GM12872 (cell line): ENCODE data around the gene ETNK2.

ENCODE experiments used
- TF ChIP-seq, protein P1 (sequence below): IDR thresholded peaks from 3 replicates; pipeline ENCODE4 v1.5.1; 2011; ENCODE audit warnings: low read depth, mild to moderate bottlenecking, low read length, moderate library complexity; ENCODE audit not compliant: insufficient read depth

ETNK2 gene

GRCh38 chr1:204091787-204092312 lies 60.0 kb downstream of the ETNK2 start:
- TF ChIP-seq, protein P1, sequence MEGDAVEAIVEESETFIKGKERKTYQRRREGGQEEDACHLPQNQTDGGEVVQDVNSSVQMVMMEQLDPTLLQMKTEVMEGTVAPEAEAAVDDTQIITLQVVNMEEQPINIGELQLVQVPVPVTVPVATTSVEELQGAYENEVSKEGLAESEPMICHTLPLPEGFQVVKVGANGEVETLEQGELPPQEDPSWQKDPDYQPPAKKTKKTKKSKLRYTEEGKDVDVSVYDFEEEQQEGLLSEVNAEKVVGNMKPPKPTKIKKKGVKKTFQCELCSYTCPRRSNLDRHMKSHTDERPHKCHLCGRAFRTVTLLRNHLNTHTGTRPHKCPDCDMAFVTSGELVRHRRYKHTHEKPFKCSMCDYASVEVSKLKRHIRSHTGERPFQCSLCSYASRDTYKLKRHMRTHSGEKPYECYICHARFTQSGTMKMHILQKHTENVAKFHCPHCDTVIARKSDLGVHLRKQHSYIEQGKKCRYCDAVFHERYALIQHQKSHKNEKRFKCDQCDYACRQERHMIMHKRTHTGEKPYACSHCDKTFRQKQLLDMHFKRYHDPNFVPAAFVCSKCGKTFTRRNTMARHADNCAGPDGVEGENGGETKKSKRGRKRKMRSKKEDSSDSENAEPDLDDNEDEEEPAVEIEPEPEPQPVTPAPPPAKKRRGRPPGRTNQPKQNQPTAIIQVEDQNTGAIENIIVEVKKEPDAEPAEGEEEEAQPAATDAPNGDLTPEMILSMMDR = no peak

GRCh38 chr1:204091066-204091465 lies 60.8 kb downstream of the ETNK2 start:
- TF ChIP-seq, protein P1 = no peak

DNA sequence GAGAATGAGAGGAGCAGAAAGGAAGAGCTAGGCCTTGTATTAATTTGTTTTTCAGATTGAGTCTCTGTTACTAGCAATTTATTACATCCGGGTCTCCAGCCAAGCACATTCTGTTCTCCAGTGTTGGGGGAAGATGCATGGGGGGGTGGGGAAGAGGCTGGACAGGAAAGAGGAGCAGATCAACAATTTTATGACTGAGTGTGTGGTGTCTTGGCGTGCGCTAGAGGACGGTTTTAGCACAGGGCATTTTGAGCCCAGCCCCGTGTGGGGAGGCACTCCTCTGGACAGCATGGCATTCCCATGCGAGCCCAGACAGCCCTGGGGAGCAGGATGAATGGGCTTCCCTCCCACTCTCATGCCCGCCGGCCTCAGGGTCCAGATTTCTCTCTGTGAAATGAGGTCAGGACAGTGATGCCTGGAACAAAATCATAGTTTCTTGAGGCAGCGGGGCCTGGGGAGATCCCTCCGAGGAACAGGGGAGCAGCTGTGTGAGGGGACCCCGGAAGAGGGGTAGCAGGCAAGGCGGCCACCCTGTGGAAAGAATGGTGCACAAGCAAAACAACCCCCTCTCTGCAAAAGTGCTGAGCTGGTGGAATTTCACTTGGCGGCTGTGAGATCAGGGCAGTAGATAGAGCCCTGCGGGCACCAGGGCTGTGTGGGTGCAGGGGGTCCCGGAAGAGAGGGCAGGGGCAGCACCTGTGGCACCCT lies 62.6 kb downstream of the ETNK2 start:
- TF ChIP-seq, protein P1 = no peak

- TF ChIP-seq, protein P1 = no peak
These were observed 63.2 kb downstream of the ETNK2 start for GRCh38 chr1:204088596-204088995.

DNA sequence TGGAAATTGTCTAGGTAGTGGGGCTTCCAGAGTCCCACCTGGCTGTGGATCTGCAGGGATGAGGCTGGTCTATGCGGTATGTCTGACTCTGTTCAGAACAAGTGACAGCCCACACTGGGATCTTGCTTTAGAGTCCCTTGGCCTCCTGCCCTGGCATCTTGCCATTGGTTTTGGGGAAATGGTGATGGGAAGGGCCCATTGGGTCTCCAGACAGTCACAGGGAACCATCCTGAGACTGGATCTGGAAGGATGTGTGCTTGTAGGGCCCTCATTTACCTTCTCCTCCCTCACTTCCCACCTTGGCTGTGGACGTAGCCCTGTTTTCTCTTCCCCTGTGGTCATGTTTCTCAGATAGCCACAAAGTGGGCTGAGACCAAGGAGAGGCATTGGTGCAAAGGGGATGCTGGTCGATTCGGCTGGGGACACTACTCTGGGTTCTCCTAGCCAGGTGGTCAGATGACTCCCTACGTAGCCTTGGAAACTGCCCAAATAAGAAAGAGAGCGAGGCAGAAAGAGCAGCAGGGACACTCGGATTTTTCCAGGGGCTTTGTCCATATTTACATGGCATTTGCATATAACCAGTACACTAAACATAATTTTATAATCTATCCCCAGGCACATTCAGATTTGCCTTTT lies 63.8 kb downstream of the ETNK2 start:
- TF ChIP-seq, protein P1 = no peak

DNA sequence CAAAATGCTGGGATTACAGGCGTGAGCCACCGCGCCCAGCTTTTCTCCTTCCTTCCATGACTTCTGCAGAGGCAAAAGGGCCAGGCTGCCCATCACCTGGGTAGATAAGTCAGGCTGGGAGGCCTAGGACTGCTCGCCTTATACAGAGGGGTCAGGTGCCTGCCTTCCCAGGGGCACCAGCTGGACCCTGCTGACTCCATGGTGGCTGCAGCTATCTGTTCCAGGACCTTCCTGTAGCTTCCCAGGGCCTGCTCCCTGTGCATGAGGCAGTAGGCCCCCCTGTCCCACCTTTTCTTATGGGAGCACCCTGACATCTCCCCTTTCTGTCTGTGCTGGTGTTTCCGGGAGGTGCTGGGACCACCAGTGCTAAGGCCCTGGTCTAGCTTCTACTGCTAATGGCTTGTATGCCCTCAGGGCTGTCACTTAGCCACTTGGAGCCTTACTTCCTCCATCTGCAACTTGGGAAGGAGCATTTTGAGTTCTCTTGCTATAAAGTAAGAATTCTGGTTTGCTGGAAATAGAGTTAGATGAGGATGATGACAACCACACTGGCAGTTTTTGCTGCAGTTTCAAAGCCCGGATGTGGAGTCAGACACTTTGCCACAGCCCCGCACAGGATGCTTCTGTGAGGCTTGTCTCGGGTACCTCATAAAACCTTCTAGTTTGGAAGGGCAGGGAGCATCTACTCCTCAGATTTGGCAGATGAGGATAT lies 64.5 kb downstream of the ETNK2 start:
- TF ChIP-seq, protein P1 = no peak

DNA sequence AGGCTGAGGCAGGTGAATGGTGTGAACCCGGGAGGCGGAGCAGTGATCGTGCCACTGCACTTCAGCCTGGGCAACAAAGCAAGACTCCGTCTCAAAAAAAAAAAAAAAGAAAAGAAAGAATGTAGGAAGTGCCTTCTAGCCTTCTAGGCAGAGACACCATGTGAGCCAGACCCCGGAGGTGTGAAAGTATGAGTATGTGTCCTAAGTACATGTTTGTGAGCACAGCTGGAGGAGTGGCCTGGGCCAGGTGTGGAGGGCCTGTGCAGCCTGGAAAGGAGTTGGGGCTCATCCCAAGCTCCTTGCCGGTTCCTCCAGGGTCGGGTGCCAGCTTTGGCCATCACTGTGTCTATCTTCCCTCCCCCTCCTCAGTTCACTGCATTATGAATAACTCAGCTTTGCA lies 66.0 kb downstream of the ETNK2 start:
- TF ChIP-seq, protein P1 = no peak
